ENCODE results near the gene TIMMDC1. TPM values are rescaled to one million over a fixed set of nuclear protein-coding genes. Genes with fewer than 3 reads are reported as not detected.
"Not testable (repeated sequence)": the region's sequence is repeated elsewhere in the genome, so short reads cannot be mapped to it uniquely, and the experiment has no call there.

The TIMMDC1 gene
- total RNA-seq, 1 experiment from 2014 or later: 121 TPM

GRCh38 chr3:119551598-119551997 is 53.3 kb downstream of the TIMMDC1 start:
- Histone ChIP-seq H3K27me3 (ENCODE audit: insufficient read depth, low read length) (no peaks in the 10 kb centered on the region), H3K36me3 (ENCODE audit: control insufficient read depth in 1 of 2, insufficient read depth in 2 of 2, low read length in 2 of 2) (no peaks in the 10 kb centered on the region), H3K4me3 (replicated peaks in 1 of 2; ENCODE audit: low read depth in 1 of 2, low read length in 2 of 2) (no peak overlapping the region), H3K79me2 (ENCODE audit: insufficient read depth, low read length) (no peaks in the 10 kb centered on the region), H3K9ac (ENCODE audit: low read length) (no peak overlapping the region), H3K4me2 (ENCODE audit: low read length) (no peak overlapping the region), H3K9me2 (ENCODE audit: insufficient read depth) (no peaks in the 10 kb centered on the region), H3K4me1 (ENCODE audit: control insufficient read depth in 1 of 2, insufficient read depth in 2 of 2, low read length in 2 of 2) (no peaks in the 10 kb centered on the region), H4K20me1 (ENCODE audit: insufficient read depth) (no peaks in the 10 kb centered on the region), H3K27ac (ENCODE audit: low read depth, low read length) (no peak overlapping the region), H3K9me3 (ENCODE audit: control insufficient read depth in 1 of 2, insufficient read depth in 1 of 2, low read depth in 1 of 2, low read length in 2 of 2) (no peaks in the 10 kb centered on the region), H2AFZ (ENCODE audit: low read depth, low read length, poor library complexity, severe bottlenecking) (no peak overlapping the region)
- no peak for TF ChIP-seq RAD21 (IDR thresholded peaks at IDR 0.05; ENCODE audit: low read depth)
- no peak for TF ChIP-seq MAX (IDR thresholded peaks at IDR 0.05)
- no peak for TF ChIP-seq EGR1 (IDR thresholded peaks at IDR 0.05; ENCODE audit: low read depth)
- TF ChIP-seq EZH2phosphoT487 (IDR thresholded peaks at IDR 0.05; ENCODE audit: borderline replicate concordance): no peak
- TF ChIP-seq JUND (IDR thresholded peaks at IDR 0.05): no peak
- TF ChIP-seq SRF (IDR thresholded peaks at IDR 0.05; ENCODE audit: low read depth): no peak
- TF ChIP-seq CBX3 (IDR thresholded peaks at IDR 0.05; ENCODE audit: low read depth): no peak
- no peak for TF ChIP-seq POLR2A (IDR thresholded peaks at IDR 0.05; ENCODE audit: borderline replicate concordance, extremely low read depth, insufficient read depth, insufficient read length)
- TF ChIP-seq CEBPB (IDR thresholded peaks at IDR 0.05; ENCODE audit: low read depth): no peak
- TF ChIP-seq, protein P1, sequence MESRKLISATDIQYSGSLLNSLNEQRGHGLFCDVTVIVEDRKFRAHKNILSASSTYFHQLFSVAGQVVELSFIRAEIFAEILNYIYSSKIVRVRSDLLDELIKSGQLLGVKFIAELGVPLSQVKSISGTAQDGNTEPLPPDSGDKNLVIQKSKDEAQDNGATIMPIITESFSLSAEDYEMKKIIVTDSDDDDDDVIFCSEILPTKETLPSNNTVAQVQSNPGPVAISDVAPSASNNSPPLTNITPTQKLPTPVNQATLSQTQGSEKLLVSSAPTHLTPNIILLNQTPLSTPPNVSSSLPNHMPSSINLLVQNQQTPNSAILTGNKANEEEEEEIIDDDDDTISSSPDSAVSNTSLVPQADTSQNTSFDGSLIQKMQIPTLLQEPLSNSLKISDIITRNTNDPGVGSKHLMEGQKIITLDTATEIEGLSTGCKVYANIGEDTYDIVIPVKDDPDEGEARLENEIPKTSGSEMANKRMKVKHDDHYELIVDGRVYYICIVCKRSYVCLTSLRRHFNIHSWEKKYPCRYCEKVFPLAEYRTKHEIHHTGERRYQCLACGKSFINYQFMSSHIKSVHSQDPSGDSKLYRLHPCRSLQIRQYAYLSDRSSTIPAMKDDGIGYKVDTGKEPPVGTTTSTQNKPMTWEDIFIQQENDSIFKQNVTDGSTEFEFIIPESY (IDR thresholded peaks at IDR 0.05; ENCODE audit: extremely low read depth, insufficient replicate concordance, low read length): no peak
- TF ChIP-seq ELF1 (IDR thresholded peaks at IDR 0.05; ENCODE audit: borderline replicate concordance, low read depth): no peak
- TF ChIP-seq SP1 (IDR thresholded peaks at IDR 0.05; ENCODE audit: low read depth): no peak
- intact Hi-C loops (cut with micrococcal nuclease): no loop called here
- DNase-seq (ENCODE audit: low read depth, low spot score) (no peak), ATAC-seq (no peak)
- RAD21 ChIA-PET (ENCODE audit: low non-redundant PET in 1 of 2, low total read pairs in 2 of 2, uncharacterized antibody in 2 of 2, unreplicated experiment in 2 of 2): no interaction called here
- BruUV-seq (replicated peaks): no TSS peak
- CTCF ChIA-PET: no interaction called here
- POLR2A ChIA-PET: no interaction called here

GRCh38 chr3:119552928-119553327 is 54.6 kb downstream of the TIMMDC1 start:
- intact Hi-C loops (cut with micrococcal nuclease); ATAC-seq; H3K4me3 ChIP-seq (replicated peaks in 1 of 2; ENCODE audit: low read depth in 1 of 2, low read length in 2 of 2); H3K9ac ChIP-seq (ENCODE audit: low read length); H3K27me3 ChIP-seq (ENCODE audit: insufficient read depth, low read length); H3K9me3 ChIP-seq (ENCODE audit: control insufficient read depth in 1 of 2, insufficient read depth in 1 of 2, low read depth in 1 of 2, low read length in 2 of 2); H3K9me2 ChIP-seq (ENCODE audit: insufficient read depth); H3K4me2 ChIP-seq (ENCODE audit: low read length); POLR2A ChIA-PET; H3K36me3 ChIP-seq (ENCODE audit: control insufficient read depth in 1 of 2, insufficient read depth in 2 of 2, low read length in 2 of 2); H3K79me2 ChIP-seq (ENCODE audit: insufficient read depth, low read length); H3K27ac ChIP-seq (ENCODE audit: low read depth, low read length); DNase-seq (ENCODE audit: low read depth, low spot score); H4K20me1 ChIP-seq (ENCODE audit: insufficient read depth); H2AFZ ChIP-seq (ENCODE audit: low read depth, low read length, poor library complexity, severe bottlenecking); BruUV-seq (replicated peaks); CTCF ChIA-PET; H3K4me1 ChIP-seq (ENCODE audit: control insufficient read depth in 1 of 2, insufficient read depth in 2 of 2, low read length in 2 of 2); RAD21 ChIA-PET (ENCODE audit: low non-redundant PET in 1 of 2, low total read pairs in 2 of 2, uncharacterized antibody in 2 of 2, unreplicated experiment in 2 of 2): not testable (repeated sequence)
